GM12878 (cell line): ENCODE measurements around the gene PLPPR2. TPM values are rescaled to one million over a fixed set of nuclear protein-coding genes. Genes with fewer than 3 reads are reported as not detected.

ENCODE experiments used
- ATF7 ChIP-seq: fragments of 450-650 bp; IDR thresholded peaks from 2 replicates; pipeline ENCODE4 v1.6.1; 2016; ENCODE audit warnings: low read depth, mild to moderate bottlenecking
- CHD1 ChIP-seq: IDR thresholded peaks from 2 replicates; pipeline ENCODE4 v1.6.1; 2012; ENCODE audit warnings: low read depth, low read length, improper control_type of control experiment
- EZH2 ChIP-seq: IDR thresholded peaks from 2 replicates; pipeline ENCODE4 v1.6.1; 2012; ENCODE audit warnings: low read depth, mild to moderate bottlenecking, control low read depth, inconsistent platforms, low read length, borderline replicate concordance; ENCODE audit not compliant: control insufficient read depth
- GABPA ChIP-seq: IDR thresholded peaks from 2 replicates; pipeline ENCODE4 v1.6.1; 2014; ENCODE audit warnings: antibody characterized with exemption, low read depth, mild to moderate bottlenecking, inconsistent platforms
- IKZF2 ChIP-seq, 2 experiments: fragments of 450-650 bp; IDR thresholded peaks; 2 replicates each; pipeline ENCODE4 v1.6.1; 2017; ENCODE audit warnings: mild to moderate bottlenecking in 2 of 2, moderate library complexity in 2 of 2
- MYB ChIP-seq: fragments of 150-350 bp; IDR thresholded peaks from 2 replicates; pipeline ENCODE4 v1.6.1; 2014; ENCODE audit warnings: mild to moderate bottlenecking, low read depth, low read length, borderline replicate concordance
- NFIC ChIP-seq: IDR thresholded peaks from 2 replicates; pipeline ENCODE4 v1.6.1; 2012; ENCODE audit warnings: low read depth, mild to moderate bottlenecking, inconsistent platforms, low read length, moderate library complexity
- NR2C2 ChIP-seq: IDR thresholded peaks from 2 replicates; pipeline ENCODE4 v1.6.1; 2011; ENCODE audit warnings: borderline replicate concordance, low read depth; ENCODE audit not compliant: control insufficient read depth, insufficient read length
- POLR2A ChIP-seq: IDR thresholded peaks from 2 replicates; pipeline ENCODE4 v1.6.1; 2011; ENCODE audit warnings: low read depth, mild to moderate bottlenecking, low read length
- RCOR1 ChIP-seq: conservative IDR thresholded peaks from 2 replicates; pipeline ENCODE4 v1.6.1; 2012; ENCODE audit warnings: low read depth, low read length, improper control_type of control experiment
- TARDBP ChIP-seq: IDR thresholded peaks from 2 replicates; pipeline ENCODE4 v1.6.1; 2016; ENCODE audit warnings: borderline replicate concordance
- ZBED1 ChIP-seq: IDR thresholded peaks from 2 replicates; pipeline ENCODE4 v1.6.1; 2016; ENCODE audit warnings: borderline replicate concordance
- ZNF274 ChIP-seq: IDR thresholded peaks from one replicate; pipeline ENCODE4 v1.8.0; 2011; ENCODE audit not compliant: insufficient read length, insufficient read depth
- polyA plus RNA-seq, 11 experiments: library from polyadenylated mRNA; depleted of rRNA in 4 of 11; unstranded in 6 of 11; stranded (reverse) in 5 of 11; fragments of >200 nt; fragmentation: Nextera tagmentation in 4 of 11; fragmentation: Illumina TruSeq in 1 of 11; extraction: Ambion mirVana in 4 of 11; extraction: Trizol in 1 of 11; gene quantifications; 1 replicate in 1 of 11; 2 replicates in 10 of 11; pipeline versions ENCODE4 v1.2.1 to v1.2.3, GENCODE V29; 2011 to 2016; ENCODE audit warnings: inconsistent platforms in 2 of 11, missing spikeins in 2 of 11, low read depth in 1 of 11
- total RNA-seq, 4 experiments: library from RNA; depleted of rRNA in 3 of 4; stranded (reverse); fragments of >200 nt in 3 of 4; fragmentation: Illumina TruSeq in 1 of 4; extraction: Trizol in 1 of 4; gene quantifications; 2 replicates each; pipeline versions ENCODE4 v1.2.1 to v1.2.3, GENCODE V29; 2013 to 2021
- TF ChIP-seq, protein P1 (sequence below): IDR thresholded peaks from 2 replicates; pipeline ENCODE4 v1.6.1; 2012; ENCODE audit warnings: mild to moderate bottlenecking, low read depth, low read length
- TF ChIP-seq, protein P2 (sequence below): fragments of 450-650 bp; IDR thresholded peaks from 2 replicates; pipeline ENCODE4 v1.6.1; 2018; ENCODE audit warnings: borderline replicate concordance, mild to moderate bottlenecking; ENCODE audit not compliant: partially characterized antibody
- TF ChIP-seq, protein P3 (sequence below): fragments of 450-650 bp; IDR thresholded peaks from 2 replicates; pipeline ENCODE4 v1.6.1; 2016; ENCODE audit warnings: mild to moderate bottlenecking, moderate library complexity, borderline replicate concordance
- TF ChIP-seq, protein P4 (sequence below): fragments of 450-650 bp; IDR thresholded peaks from 2 replicates; pipeline ENCODE4 v1.6.1; 2017; ENCODE audit warnings: borderline replicate concordance
- TF ChIP-seq, protein P5 (sequence below): IDR thresholded peaks from 2 replicates; pipeline ENCODE4 v1.6.1; 2011; ENCODE audit warnings: low read depth, low read length, improper control_type of control experiment, borderline replicate concordance

The PLPPR2 gene
- total and polyA plus RNA-seq, 10 of the 15 experiments (the other 5 are each of a cell fraction or from before 2014, with no cell fraction given), result 0.09 to 2.8 (median 0.70) TPM

DNA sequence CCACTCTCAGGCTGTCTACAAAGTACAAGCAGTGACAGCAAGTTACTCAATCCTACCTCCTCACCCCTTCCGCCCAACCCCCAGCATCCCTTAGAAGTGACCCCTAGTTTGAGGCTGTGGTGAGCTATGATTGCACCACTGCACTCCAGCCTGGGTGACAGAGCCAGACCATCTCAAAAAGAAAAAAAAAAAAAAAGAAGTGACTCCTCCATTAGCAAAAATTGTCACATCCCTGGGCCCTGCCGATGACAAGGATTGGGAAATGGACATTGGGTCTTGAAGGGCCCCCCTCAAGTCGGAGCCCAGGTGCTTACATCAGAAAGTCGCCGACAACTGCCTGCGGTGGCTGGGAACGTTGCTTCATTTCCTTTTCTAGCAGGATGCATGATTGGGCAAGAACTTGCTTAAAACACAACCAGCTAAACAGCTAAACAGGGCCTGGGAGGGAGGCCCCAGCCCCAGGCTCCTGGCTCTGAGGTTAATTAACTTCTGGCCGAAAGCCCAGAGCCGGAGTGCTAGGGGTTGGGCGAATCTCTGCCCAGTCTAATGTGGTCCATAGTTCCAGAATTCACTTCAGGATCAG is 31.1 kb upstream of the PLPPR2 start (continued):
- TF ChIP-seq, protein P1, sequence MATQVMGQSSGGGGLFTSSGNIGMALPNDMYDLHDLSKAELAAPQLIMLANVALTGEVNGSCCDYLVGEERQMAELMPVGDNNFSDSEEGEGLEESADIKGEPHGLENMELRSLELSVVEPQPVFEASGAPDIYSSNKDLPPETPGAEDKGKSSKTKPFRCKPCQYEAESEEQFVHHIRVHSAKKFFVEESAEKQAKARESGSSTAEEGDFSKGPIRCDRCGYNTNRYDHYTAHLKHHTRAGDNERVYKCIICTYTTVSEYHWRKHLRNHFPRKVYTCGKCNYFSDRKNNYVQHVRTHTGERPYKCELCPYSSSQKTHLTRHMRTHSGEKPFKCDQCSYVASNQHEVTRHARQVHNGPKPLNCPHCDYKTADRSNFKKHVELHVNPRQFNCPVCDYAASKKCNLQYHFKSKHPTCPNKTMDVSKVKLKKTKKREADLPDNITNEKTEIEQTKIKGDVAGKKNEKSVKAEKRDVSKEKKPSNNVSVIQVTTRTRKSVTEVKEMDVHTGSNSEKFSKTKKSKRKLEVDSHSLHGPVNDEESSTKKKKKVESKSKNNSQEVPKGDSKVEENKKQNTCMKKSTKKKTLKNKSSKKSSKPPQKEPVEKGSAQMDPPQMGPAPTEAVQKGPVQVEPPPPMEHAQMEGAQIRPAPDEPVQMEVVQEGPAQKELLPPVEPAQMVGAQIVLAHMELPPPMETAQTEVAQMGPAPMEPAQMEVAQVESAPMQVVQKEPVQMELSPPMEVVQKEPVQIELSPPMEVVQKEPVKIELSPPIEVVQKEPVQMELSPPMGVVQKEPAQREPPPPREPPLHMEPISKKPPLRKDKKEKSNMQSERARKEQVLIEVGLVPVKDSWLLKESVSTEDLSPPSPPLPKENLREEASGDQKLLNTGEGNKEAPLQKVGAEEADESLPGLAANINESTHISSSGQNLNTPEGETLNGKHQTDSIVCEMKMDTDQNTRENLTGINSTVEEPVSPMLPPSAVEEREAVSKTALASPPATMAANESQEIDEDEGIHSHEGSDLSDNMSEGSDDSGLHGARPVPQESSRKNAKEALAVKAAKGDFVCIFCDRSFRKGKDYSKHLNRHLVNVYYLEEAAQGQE, result no peak
- TF ChIP-seq, protein P2, sequence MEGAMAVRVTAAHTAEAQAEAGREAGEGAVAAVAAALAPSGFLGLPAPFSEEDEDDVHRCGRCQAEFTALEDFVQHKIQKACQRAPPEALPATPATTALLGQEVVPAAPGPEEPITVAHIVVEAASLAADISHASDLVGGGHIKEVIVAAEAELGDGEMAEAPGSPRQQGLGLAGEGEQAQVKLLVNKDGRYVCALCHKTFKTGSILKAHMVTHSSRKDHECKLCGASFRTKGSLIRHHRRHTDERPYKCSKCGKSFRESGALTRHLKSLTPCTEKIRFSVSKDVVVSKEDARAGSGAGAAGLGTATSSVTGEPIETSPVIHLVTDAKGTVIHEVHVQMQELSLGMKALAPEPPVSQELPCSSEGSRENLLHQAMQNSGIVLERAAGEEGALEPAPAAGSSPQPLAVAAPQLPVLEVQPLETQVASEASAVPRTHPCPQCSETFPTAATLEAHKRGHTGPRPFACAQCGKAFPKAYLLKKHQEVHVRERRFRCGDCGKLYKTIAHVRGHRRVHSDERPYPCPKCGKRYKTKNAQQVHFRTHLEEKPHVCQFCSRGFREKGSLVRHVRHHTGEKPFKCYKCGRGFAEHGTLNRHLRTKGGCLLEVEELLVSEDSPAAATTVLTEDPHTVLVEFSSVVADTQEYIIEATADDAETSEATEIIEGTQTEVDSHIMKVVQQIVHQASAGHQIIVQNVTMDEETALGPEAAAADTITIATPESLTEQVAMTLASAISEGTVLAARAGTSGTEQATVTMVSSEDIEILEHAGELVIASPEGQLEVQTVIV, result no peak
- peak; percentile 99 for TF ChIP-seq ZBED1
- TF ChIP-seq NFIC, result peak; percentile 63
- TF ChIP-seq GABPA, result no peak
- TF ChIP-seq ZNF274, result no peak
- peak; percentile 56; the same call in 1 of the 2 replicates for TF ChIP-seq POLR2A
- TF ChIP-seq, protein P3, sequence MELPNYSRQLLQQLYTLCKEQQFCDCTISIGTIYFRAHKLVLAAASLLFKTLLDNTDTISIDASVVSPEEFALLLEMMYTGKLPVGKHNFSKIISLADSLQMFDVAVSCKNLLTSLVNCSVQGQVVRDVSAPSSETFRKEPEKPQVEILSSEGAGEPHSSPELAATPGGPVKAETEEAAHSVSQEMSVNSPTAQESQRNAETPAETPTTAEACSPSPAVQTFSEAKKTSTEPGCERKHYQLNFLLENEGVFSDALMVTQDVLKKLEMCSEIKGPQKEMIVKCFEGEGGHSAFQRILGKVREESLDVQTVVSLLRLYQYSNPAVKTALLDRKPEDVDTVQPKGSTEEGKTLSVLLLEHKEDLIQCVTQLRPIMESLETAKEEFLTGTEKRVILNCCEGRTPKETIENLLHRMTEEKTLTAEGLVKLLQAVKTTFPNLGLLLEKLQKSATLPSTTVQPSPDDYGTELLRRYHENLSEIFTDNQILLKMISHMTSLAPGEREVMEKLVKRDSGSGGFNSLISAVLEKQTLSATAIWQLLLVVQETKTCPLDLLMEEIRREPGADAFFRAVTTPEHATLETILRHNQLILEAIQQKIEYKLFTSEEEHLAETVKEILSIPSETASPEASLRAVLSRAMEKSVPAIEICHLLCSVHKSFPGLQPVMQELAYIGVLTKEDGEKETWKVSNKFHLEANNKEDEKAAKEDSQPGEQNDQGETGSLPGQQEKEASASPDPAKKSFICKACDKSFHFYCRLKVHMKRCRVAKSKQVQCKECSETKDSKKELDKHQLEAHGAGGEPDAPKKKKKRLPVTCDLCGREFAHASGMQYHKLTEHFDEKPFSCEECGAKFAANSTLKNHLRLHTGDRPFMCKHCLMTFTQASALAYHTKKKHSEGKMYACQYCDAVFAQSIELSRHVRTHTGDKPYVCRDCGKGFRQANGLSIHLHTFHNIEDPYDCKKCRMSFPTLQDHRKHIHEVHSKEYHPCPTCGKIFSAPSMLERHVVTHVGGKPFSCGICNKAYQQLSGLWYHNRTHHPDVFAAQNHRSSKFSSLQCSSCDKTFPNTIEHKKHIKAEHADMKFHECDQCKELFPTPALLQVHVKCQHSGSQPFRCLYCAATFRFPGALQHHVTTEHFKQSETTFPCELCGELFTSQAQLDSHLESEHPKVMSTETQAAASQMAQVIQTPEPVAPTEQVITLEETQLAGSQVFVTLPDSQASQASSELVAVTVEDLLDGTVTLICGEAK, result no peak
- no peak for TF ChIP-seq NR2C2
- TF ChIP-seq EZH2, result no peak
- TF ChIP-seq, protein P4, sequence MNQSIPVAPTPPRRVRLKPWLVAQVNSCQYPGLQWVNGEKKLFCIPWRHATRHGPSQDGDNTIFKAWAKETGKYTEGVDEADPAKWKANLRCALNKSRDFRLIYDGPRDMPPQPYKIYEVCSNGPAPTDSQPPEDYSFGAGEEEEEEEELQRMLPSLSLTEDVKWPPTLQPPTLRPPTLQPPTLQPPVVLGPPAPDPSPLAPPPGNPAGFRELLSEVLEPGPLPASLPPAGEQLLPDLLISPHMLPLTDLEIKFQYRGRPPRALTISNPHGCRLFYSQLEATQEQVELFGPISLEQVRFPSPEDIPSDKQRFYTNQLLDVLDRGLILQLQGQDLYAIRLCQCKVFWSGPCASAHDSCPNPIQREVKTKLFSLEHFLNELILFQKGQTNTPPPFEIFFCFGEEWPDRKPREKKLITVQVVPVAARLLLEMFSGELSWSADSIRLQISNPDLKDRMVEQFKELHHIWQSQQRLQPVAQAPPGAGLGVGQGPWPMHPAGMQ, result no peak
- TF ChIP-seq MYB, result no peak
- TF ChIP-seq RCOR1, result no peak
- TF ChIP-seq, protein P5, sequence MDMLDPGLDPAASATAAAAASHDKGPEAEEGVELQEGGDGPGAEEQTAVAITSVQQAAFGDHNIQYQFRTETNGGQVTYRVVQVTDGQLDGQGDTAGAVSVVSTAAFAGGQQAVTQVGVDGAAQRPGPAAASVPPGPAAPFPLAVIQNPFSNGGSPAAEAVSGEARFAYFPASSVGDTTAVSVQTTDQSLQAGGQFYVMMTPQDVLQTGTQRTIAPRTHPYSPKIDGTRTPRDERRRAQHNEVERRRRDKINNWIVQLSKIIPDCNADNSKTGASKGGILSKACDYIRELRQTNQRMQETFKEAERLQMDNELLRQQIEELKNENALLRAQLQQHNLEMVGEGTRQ, result no peak
- no peak for TF ChIP-seq CHD1
- TF ChIP-seq ATF7, result peak; percentile 63
- no peak for TF ChIP-seq TARDBP
- peak; percentile 35 to 40; a peak in 3 of 4 replicates for TF ChIP-seq IKZF2 (IDR thresholded peaks at IDR 0.05)
